Measurements from ENCODE around the gene DEFB116.
"Not testable (repeated sequence)": the region's sequence is repeated elsewhere in the genome, so short reads cannot be mapped to it uniquely, and the experiment has no call there.

DEFB116 gene

GRCh38 chr20:31308535-31309162 lies at the start of gene DEFB116:
DEFB116 (minus strand) TSS chr20:31308585; CDS start chr20:31308585, 0 bp downstream.
- no peak for DNase-seq
- intact Hi-C loops (cut with DNase I): no loop called here

- intact Hi-C loops (cut with DNase I): no loop called here
- no peak for DNase-seq
Observed at GRCh38 chr20:31355981-31356380, 47.6 kb upstream of the DEFB116 start.

GRCh38 chr20:31341470-31341869 lies 33.1 kb upstream of the DEFB116 start:
- intact Hi-C loops (cut with DNase I): no loop called here
- DNase-seq: no peak

- DNase-seq: no peak
- intact Hi-C loops (cut with DNase I): no loop called here
Observed at GRCh38 chr20:31330893-31331292, 22.5 kb upstream of the DEFB116 start.

GRCh38 chr20:31322504-31322903 lies 14.1 kb upstream of the DEFB116 start:
- intact Hi-C loops (cut with DNase I): no loop called here
- no peak for DNase-seq

GRCh38 chr20:31284964-31285363 lies 23.4 kb downstream of the DEFB116 start:
- intact Hi-C loops (cut with DNase I); DNase-seq: not testable (repeated sequence)

- intact Hi-C loops (cut with DNase I): no loop called here
- no peak for DNase-seq
Observed at GRCh38 chr20:31278178-31278577, 30.2 kb downstream of the DEFB116 start.

GRCh38 chr20:31274441-31274840 lies 33.9 kb downstream of the DEFB116 start:
- intact Hi-C loops (cut with DNase I): no loop called here
- DNase-seq: no peak

GRCh38 chr20:31260326-31260932 lies 48.0 kb downstream of the DEFB116 start:
- intact Hi-C loops (cut with DNase I): no loop called here
- no peak for DNase-seq

GRCh38 chr20:31257364-31257763 lies 51.0 kb downstream of the DEFB116 start, which contains the start of gene DEFB115:
DEFB115 (plus strand) TSS chr20:31257664; CDS start chr20:31257664, 0 bp downstream.
- intact Hi-C loops (cut with DNase I): no loop called here
- no peak for DNase-seq

GRCh38 chr20:31256959-31257358 lies 51.4 kb downstream of the DEFB116 start:
- DNase-seq: no peak
- intact Hi-C loops (cut with DNase I): no loop called here
